Activated CD4-positive, alpha-beta T cell treated with anti-CD3 and anti-CD28 coated beads for 1 hour (primary cell): ENCODE results near the gene IL26.
A peak's percentile ranks its signal among the peaks of the same experiment; 100 is the strongest.
"Not testable (repeated sequence)": the region's sequence is repeated elsewhere in the genome, so short reads cannot be mapped to it uniquely, and the experiment has no call there.

Source experiments
- DNase-seq: peaks from one replicate; pipeline ENCODE4 v3.0.0-alpha.2; 2020

Gene IL26

DNA sequence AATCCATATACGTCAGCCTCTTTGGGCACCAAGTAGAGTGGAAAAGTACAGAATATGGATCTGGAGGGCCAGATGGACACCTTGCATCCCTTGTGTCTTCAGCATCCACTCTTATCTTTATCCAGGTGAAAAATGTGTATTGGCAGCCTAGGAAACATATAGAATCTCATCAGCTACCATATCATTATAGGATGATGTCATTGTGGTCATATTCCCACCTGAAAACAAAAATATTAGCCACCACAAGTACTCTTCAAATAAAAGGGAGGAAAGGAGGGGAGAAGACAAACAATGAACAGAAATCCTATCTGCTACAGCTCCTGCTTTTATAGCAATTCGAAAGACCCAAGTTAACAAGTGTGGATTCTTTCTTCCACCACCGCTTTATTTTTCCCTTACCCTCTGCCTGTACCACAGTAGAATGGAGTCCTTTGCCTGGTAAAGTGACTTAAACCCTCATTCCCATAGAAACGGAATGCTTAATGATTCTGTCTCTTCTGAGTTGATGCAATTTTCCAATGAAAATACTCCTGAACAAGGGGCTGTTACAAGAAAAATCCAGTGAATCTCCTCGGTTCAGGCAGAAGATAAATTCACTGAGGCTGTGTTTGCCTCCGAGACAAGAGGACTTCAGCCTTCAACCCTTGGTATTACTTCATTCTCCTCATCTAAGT lies 13.8 kb upstream of the IL26 start:
- DNase-seq, result no peak

DNA sequence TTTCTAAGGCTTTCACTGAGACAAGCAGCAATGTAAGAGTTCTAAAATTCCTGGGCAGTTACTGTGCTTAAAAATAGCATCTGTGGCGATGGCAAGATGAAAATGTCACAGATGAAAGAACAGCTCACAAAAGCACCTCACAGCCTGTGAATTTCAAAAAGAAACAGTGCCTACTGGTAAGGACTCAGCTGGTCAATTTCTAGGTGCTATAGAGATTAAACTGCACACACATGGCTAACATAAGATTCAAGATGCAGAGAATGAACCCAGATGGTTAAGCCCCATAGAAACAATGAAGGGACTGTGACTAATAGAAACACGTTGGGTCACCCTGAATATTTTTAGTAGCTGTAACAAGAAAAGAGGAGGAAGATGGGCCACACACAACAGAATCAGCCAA lies 12.0 kb upstream of the IL26 start:
- no peak for DNase-seq

DNA sequence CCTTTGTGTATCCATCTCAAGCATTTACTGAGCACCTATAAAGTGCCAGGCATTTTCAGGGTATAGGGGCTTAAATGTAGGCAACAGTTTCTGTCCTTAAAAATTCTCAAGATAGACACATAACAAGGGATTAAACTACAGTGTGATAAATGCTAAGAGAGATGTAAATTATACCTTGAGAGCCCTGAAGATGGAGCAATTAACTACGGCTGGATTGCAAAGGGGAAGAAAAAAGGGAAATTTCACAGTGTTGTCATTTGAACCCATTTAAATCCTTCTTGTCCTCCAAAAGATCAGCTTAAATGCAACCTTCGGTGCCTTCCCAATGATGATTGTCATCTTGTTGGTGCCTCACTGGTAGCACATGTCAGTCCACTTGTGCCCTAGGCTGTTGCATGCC lies 11.5 kb upstream of the IL26 start:
- DNase-seq, result no peak

DNA sequence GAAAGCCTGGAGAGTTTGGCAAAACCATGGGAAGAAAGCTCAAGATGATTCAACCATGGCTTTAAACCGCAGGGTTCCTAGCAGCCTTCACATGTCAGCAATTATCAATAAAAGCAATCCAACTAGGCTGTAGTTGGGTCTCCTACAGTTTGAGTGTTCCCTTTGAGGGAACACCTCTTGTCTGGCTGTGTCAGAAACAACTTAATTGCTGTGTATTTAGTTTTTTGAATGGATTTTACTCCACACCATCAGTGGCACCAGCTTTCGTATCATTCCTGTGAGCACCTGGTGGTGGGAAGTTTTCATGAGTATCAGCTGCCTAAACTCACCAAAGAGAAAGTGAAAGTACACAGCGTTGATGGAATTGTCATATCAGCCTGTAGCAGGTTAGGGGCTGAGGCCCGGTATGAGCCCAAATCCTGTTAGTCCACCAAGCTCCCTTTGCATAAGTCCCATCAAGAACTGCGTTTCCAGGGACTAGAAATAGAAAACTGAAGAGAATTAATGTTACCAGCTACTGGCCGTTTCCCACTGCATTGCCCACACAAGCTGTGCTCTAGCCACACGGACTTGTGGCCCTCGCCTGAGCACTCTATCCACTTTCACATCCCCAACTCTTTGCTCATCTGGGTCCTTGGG lies 10.9 kb upstream of the IL26 start:
- peak; percentile 13 for DNase-seq

DNA sequence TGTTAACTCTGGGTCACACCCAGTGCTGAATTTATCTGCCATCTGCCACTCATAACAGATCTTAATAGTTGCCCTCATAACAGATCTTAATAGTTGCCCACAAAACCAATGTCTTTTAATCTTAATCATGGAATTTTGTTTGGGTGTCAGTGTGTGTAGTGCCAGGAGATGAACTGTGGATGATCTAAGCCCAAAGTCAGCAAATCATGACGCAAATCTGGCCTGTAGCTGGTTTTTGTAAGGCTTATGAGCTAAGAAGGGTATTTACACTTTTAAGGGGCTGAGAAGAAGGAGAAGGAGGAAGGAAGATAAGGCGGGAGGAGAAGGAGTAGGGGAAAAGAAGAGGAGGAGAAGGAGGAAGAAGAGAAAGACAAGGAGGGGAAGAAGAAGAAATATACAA lies 10.0 kb upstream of the IL26 start:
- DNase-seq, result no peak

DNA sequence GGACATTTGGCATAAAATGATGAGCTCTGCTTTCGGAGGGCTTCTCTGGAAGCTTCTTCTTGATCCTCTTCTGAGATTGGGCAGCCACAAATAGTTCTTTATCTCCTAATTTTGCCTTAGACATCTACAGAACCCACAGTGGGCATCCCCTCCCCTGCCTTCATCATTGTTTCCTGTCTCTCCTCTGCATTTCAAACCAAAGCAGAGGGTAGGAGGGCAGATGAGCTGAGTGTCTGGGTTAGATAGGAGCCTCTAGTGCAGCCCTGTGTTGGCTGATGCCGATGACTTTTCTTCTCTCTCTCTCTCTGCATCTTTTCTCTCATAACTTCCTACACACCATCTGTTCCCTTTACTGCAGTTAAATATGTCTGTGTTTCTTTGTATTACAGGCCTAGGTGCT lies 8.5 kb upstream of the IL26 start:
- DNase-seq, result no peak

DNA sequence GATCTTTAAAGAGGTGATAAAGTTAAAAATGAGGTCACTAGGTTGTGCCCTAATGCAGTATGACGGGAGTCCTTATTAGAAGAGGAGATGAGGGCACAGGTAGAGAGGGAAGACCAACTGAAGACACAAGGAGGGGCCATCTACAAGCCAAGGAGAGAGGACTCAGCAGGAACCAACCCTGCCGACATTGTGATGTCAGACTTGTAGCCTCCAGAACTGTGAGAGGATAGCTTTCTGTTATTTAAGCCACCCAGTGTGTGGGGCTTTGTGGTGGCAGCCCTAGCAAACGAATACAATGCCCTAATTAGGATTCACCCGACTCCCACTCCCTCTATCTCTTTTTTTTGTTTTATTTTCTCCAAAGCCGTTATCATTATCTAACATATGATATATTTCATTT lies 7.9 kb upstream of the IL26 start:
- DNase-seq, result no peak

DNA sequence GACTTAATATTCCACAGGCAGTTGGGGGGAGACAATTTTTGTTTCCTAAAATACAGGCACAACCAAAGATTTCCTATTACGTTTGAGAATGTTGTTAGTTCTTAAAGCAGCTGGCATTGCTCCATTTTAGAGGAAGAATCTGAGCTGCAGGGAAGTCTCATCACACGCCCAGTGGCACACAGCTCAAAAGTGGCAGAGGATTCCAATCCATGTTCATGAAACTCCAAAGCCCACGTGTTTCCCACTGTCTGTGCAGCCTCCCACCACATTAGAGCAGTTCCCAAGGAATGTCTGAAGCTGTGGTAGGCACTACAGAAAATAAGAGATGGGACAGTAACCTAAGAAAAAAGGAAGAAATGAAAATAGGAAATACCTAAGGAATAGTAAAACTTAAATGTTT lies 6.1 kb upstream of the IL26 start:
- no peak for DNase-seq

DNA sequence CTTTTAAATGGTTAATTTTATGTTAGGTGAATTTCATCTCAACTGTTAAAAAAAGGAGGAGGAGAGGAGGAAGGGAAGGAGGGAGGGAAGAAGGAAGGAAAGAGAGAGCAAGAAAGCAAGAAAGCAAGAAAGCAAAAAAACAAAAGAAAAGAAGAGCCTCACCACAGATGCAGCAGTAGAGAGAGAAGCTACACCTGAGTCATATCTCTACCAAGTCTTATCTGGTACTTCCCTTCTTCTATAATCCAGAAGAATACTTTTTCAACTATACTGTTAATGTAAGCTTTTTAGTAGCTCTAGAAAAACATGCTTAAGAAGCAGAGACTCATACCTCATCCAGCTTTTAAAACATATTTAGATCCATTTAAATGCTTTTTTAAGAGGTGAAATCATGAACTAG lies 5.6 kb upstream of the IL26 start:
- DNase-seq, result no peak

DNA sequence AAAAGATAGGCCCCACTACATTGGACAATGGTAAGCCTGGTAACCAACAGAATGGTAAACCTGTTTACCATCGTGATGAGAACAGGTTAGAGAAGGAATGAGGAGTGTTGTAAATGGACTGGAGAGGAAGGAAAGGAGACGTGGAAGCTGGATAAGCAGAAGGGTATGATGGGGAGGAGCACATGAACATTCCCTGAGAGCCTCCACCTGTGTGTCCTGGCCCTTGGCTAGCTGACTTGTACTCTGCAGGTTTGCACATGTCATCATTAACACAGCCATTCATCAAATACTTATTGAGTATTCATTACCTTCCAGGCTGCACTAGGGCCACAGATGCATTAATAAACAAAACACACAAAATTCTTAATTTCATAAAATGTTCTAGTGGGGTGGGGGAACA lies 4.3 kb upstream of the IL26 start:
- DNase-seq, result no peak

DNA sequence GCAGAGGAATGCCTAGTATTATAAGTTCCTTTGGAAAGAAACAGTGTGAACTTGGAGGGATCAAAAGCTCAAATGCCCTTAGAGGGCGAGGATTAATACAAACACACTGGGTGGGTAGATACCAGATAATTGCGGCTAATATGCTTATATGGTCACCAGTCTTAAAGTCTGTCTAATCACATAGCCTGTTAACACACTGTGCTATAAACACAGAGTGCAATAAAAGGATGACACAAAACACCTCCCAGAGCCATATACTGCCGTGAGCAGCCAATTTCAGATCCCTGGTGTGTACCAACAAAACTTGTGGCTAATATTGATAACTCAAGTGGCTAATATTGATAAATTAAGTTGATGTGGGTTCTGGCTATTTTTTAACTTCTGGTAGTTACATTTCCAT lies 1.7 kb upstream of the IL26 start:
- no peak for DNase-seq

DNA sequence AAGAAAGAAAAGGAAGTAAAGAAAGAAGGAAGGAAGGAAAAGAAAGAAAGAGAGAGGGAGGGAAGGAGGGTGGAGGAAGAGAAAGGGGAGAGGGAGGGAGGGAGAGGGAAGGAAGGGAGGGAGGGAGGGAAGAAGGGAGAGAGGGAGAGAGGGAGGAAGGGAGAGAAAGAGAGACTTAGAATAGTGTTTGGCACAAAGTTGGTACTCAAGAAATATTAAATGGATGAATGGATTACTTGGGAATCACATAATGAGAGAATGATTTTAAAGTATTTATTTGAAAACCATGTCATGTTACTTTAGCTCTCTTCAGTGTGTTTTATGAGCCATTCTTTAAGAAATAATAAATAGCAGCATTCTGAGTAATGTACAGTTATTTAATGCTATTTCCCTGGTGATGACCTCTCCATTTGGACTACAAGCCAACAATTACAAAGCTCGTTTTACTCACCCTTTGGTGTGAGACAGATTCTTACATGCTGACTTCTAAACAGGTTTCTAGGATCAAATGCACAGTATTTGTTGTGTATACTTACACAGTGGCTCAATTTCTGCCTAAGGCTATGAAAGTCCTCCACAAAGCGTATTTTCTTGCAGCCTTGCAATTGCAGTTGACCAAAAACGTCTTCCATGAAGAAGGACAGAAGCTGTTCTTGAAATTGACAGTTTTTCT lies 861 bp downstream of the IL26 start:
- DNase-seq, result no peak

DNA sequence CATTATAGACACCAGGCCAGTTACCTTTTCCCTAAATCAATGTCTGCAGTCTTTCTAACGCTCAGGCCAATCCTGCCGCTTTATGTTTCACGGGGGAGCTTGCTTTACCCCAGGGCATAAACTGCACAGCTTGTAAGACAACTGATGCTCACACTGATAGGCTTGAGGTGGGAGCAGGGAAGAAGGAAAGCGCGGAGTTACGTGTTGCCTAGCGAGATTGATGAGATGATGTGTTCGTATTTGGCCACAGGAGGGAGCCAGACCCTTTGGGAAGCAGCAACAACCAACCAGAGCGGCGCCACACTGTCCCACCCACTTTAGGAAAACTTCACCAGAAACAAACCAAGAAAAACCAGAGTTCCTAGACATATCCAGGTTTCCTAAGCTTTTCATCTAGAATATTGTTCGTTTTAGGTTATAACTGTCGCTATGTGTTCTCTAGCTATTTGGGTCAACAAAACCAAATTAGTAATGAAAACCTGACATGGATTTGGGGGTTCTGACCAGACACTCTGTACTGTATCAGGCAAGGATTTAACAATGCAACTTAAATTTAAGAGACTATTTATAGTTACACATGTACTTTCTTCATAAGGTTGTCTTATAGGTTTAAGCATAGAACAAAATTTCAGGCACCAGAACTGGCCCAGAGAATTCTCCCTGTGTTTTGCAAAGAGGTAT lies 2.4 kb downstream of the IL26 start:
- DNase-seq, result peak; percentile 57

DNA sequence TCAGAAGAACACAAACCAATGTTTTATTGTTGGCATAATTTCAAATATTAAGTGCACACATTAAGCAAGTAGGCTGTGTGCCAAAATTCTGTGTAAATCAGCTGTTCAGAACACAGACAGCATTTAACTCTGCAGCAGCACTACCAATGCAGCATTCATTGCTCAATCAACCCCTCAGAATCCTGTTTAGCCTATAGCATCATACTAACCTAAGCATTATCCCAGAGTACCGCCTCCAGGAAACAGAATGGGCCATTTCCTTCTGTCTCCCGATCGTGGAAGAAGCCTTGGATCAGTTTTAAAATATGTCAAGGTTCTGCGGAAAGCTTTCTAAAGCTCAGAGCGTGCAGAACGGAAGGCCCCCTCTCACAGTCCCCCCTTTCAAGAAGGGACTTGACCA lies 3.3 kb downstream of the IL26 start:
- no peak for DNase-seq

DNA sequence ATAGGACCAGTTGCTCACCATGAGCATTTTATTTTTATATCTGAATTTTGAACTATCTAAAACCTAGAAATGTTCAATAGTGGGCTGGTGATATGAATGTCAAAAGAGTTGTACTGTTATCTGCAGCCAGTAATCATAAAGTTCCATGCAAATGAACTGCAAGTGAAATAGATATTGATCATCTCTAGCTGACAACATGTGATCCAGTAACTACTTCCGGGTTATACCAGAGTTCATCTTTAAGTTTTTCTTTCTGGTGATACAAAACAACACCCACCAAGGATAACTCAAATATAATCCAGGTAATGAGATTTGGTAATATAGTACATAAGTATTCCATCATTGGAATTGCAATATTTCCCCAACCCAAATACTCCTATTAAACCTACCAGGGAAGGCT lies 4.1 kb downstream of the IL26 start:
- DNase-seq, result no peak

DNA sequence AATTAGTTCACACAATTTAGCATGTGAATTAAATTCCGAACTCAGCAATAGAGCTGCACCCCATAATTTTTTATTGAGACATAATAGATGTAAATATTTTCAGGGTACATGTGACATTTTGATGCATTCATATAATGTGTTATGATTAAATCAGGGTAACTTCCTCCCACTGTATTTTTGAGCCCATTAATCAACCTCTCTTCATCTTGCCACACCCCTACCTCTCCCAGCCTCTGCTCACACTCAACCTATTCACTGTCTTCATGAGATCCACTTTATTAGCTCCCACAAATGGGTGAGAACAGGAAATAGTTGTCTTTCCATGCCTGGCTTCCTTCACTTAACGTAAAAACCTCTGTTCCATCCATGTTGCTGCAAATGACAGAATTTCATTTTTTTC lies 14.7 kb downstream of the IL26 start:
- DNase-seq, result no peak

DNA sequence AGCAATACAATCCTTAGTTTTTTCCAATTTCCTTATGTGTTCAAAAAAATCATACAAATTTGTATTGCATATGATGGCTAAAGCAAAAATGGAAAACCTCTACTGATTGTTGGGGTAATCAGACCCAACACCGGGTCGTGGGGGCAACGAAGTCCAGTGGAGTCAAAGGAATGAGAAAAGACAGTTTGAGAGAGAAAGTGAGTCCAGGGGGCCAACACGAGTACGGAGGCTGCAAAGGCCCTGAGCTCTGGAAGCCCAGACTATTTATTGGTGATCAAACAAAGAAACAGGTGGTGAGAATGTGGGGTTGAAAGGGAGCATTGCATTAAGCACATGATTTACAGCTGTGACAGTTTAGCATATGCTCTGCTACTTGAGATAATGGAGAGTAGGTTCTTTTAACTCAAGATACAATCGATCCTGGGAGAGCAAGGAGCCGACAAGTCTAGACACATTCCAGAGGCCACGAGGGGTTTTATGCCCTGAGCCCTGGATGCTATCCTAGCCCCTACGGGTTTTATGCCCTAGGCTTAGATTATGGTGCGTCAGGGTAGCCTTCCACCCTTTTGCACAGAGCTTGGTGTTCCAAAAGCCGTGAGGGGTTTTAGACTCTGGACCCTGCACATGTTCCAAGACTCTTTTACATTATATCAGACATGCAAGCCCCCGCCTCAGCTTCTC lies 16.4 kb downstream of the IL26 start:
- DNase-seq, result not testable (repeated sequence)

DNA sequence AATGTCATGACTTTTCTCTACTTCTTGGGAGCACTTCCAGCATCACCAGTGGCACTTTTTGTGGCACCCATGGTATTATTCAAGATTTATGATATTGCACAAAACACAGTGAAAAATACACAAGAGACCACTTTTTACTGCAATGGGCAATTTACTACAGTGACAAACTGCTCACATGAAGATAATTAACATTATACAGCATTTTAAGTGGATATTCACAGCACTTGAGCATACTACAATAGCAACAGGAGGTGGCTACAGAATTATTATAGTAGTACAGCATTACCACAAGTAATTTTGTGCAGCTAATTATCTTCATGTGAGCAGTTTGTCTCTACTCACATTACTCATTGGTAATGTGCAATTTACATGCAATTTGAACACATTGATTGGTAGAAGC lies 18.3 kb downstream of the IL26 start:
- DNase-seq, result no peak

DNA sequence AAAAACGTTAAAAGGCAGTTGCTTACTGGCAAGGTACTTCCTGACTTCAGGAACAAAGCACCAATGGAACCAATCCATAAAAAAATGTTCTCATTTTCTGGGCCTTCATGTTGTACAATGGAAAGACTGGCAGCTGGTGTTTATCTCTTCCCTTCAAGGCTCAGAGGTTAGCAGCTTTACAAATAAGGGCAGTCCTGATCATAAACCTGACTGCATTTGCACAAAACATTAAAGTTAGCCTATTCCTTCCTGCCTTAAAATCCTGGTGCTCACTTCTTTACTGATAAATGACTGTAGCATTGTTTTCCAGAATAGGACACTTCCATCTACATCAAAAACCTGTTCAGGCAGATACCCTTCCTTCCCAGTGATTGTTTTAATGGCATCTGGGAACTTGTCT lies 19.2 kb downstream of the IL26 start:
- DNase-seq, result no peak

DNA sequence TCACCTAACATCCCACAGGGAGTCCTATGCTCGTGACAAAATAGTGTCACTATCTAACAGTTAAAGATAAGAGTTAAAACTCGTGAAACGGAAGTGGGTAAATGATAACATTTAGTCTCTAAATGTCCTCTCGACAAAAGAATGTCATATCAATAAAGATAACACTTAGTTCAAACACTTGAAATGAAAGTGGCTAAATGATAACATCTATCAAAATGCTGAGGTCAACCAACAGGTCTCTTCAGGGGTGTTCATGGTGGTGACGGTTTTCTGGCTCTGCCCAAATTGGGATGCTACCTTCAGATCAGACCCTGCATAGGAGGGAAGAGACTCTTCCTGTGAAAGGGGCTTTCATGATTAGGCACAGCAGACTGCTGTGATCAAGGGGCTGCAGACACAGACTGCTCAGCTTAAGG lies 22.1 kb downstream of the IL26 start:
- DNase-seq, result no peak

DNA sequence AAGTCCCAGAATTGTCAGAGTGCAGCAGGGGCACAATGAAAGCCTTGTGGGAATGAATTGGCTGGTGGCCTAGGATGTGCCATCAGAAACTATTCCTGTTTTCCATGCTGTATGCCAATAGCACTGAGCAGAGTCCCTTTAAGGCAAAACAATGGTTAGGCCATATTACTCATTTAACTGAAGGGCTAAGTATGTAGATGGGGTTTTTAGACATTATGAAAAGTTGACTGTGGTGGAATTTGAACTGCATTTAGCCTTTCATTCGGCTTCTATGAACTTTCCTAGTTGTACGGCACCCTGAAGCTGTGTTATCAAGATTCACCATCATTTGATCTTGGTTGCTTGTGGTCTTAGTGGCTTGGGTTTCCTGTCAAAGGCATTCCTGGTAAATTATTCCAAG lies 24.8 kb downstream of the IL26 start:
- DNase-seq, result no peak

DNA sequence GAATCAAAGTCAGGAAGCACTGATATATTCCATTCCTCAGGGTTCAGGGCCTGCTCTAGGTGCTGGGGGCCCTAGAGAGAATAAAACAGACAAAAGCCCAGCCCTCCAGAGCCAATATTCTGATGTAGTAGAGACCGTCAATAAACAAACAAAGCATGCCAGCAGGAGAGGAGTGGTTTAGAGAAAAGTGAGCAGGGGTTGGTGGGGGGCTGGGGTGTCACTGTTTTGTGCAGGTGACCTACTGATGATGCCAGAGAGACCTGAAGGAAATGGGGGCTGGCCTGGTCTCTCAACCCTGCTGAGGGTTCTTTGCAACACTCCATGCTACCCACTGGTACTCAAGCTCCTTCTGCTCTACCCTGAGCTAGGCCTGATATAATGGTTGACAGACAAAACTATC lies 26.5 kb downstream of the IL26 start:
- DNase-seq, result no peak

DNA sequence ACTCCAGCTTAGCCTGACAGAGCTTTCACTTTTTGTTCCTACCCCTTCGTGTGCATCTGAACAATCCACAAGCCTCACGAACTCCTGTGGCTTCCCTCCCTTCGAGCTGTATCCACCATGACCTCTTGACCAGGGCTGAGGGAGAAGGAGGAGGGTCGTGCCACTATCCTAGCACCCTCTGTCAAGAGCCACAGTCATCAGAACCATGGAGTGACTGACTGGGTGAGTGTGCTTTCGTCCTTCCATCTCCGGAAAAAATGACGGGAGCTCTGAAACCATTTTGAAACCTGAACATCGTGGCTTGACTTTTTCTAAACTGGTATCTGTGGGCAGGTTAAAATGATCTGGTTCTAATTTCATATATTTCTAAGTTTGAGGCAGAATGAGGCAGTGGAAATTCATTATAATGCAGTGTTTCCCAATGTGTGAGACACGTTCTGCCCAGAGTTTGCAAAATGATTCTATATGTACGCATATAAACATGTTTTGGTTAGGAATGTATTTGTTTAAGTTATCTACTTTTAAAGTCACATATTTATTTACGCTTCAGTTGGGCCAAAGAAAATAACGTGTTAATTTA lies 27.0 kb downstream of the IL26 start:
- DNase-seq, result no peak
